Kidney (tissue), 14 donors: ENCODE results near the gene GALNS. TPM values are rescaled to one million over a fixed set of nuclear protein-coding genes. Genes with fewer than 3 reads are reported as not detected.

ENCODE experiments used
- DNase-seq, 5 donors: peaks; one replicate each; pipeline ENCODE4 v3.0.0-alpha.2; 2013 to 2020
- FAIRE-seq: peaks from 2 replicates; lab custom pipeline; 2012; peaks lifted over from hg19 to GRCh38; lab: Jason Lieb, UNC
- H3K27ac ChIP-seq, 2 donors: one replicate each; pipeline ENCODE4 v1.7.0; 2013; ENCODE audit warnings: low read depth in 2 of 2, low read length in 2 of 2, inconsistent platforms in 1 of 2
- H3K27me3 ChIP-seq: one replicate; pipeline ENCODE4 v1.7.1; 2013; ENCODE audit warnings: low read length, inconsistent platforms; ENCODE audit not compliant: control insufficient read depth, insufficient read depth
- H3K36me3 ChIP-seq, 3 donors: one replicate each; pipeline versions ENCODE4 v1.7.0 to v1.7.1; 2013; ENCODE audit warnings: low read length in 3 of 3, control low read depth in 1 of 3, inconsistent platforms in 1 of 3; ENCODE audit not compliant: insufficient read depth in 3 of 3, control insufficient read depth in 2 of 3
- H3K4me1 ChIP-seq, 3 donors: one replicate each; pipeline versions ENCODE4 v1.7.0 to v1.7.1; 2013; ENCODE audit warnings: low read length in 3 of 3, inconsistent platforms in 1 of 3, low read depth in 1 of 3; ENCODE audit not compliant: control insufficient read depth in 2 of 3, insufficient read depth in 2 of 3
- H3K4me3 ChIP-seq, 3 donors: one replicate each; pipeline versions ENCODE4 v1.7.0 to v1.8.1; 2013; ENCODE audit warnings: low read length in 3 of 3, control low read depth in 1 of 3, inconsistent platforms in 1 of 3
- H3K9ac ChIP-seq, 3 donors: one replicate each; pipeline versions ENCODE4 v1.7.0 to v1.7.1; 2013; ENCODE audit warnings: low read length in 3 of 3, control low read depth in 1 of 3, inconsistent platforms in 1 of 3
- H3K9me3 ChIP-seq, 3 donors: one replicate each; pipeline versions ENCODE4 v1.7.0 to v1.7.1; 2013; ENCODE audit warnings: low read length in 3 of 3, control low read depth in 1 of 3, inconsistent platforms in 1 of 3; ENCODE audit not compliant: control insufficient read depth in 2 of 3, insufficient read depth in 1 of 3
- intact Hi-C: fragments of 100-400 bp; cut with DNase I; formaldehyde crosslinking; loops from one replicate; pipeline ENCODE4 v1.11.1; 2022
- polyA plus RNA-seq: library from polyadenylated mRNA; stranded (reverse); fragments of 350-450 nt; fragmentation: Illumina TruSeq; extraction: RNeasy Lipid Tissue Mini Kit (QIAGEN cat#74804); gene quantifications from one replicate; pipeline ENCODE4 v1.2.3, GENCODE V29; 2014; ENCODE audit warnings: low read depth, low replicate concordance; ENCODE audit not compliant: insufficient read depth
- total RNA-seq: library from RNA; stranded (reverse); fragmentation: NEBNext Ultra II Directional; extraction: Animal tissue kit (Norgen Biotek cat#: 25700); gene quantifications from one replicate; pipeline ENCODE4 v1.2.1, GENCODE V29; 2021
- TF ChIP-seq, protein P1 (sequence below): IDR thresholded peaks from 3 replicates; pipeline ENCODE4 v1.5.1; 2012; ENCODE audit warnings: mild to moderate bottlenecking, moderate library complexity, borderline replicate concordance; ENCODE audit not compliant: insufficient read depth; ENCODE audit errors: extremely low read depth
- donor health status: control.
- donor health status: control.
- donor health status: control.
- donor health status: control.
- donor health status: control.
- donor health status: DM: yes; HTN: yes; CAD: no.
- donor health status: Normal renal cell carcinoma (clear cell type).

GALNS gene
- total and polyA plus RNA-seq, 2 donors from 2014 or later: 15.8 to 37.2 TPM

DNA sequence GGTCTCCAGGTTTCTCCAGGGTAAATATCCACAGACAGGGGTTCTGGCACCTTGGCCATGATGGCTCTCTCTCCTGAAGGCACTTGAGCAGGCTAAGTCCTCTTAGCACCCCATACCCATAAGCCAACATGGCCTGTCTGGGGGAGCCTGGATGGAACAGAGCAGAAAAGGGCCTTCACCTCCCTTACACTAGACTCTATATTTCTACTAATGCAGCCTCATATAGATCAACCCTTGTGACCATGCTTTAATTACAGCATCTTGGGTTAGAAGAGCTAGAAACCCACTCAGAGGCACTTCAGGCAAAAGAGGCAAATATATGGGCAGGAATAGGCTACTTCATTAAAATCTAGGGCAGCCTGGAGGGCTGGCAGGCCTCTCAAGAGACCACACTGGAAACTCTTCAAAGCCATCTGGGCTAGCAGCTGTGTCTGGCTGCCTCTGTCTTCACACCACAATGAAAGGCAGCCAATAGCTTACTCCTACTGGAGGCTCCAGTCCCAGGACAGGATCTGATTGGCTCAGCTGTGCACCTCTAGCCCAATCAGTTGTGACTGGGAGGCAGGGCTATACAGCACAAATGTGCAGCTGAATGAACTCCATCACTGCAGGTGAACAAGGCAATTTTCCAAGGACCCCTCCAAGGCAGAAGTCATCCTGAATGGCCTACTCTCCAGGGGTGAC is 57.8 kb downstream of the GALNS start:
- no peaks in the 10 kb centered on the region for H3K9me3 ChIP-seq
- no peaks in the 10 kb centered on the region for H3K4me1 ChIP-seq
- DNase-seq (no peak), FAIRE-seq (no peak)
- H3K36me3 ChIP-seq: no peaks in the 10 kb centered on the region
- no peak overlapping the region for H3K9ac ChIP-seq
- no peak overlapping the region for H3K4me3 ChIP-seq
- H3K27me3 ChIP-seq: no peaks in the 10 kb centered on the region
- no peak overlapping the region for H3K27ac ChIP-seq
- TF ChIP-seq, protein P1, sequence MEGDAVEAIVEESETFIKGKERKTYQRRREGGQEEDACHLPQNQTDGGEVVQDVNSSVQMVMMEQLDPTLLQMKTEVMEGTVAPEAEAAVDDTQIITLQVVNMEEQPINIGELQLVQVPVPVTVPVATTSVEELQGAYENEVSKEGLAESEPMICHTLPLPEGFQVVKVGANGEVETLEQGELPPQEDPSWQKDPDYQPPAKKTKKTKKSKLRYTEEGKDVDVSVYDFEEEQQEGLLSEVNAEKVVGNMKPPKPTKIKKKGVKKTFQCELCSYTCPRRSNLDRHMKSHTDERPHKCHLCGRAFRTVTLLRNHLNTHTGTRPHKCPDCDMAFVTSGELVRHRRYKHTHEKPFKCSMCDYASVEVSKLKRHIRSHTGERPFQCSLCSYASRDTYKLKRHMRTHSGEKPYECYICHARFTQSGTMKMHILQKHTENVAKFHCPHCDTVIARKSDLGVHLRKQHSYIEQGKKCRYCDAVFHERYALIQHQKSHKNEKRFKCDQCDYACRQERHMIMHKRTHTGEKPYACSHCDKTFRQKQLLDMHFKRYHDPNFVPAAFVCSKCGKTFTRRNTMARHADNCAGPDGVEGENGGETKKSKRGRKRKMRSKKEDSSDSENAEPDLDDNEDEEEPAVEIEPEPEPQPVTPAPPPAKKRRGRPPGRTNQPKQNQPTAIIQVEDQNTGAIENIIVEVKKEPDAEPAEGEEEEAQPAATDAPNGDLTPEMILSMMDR: no peak
- intact Hi-C loops: no loop called here

DNA sequence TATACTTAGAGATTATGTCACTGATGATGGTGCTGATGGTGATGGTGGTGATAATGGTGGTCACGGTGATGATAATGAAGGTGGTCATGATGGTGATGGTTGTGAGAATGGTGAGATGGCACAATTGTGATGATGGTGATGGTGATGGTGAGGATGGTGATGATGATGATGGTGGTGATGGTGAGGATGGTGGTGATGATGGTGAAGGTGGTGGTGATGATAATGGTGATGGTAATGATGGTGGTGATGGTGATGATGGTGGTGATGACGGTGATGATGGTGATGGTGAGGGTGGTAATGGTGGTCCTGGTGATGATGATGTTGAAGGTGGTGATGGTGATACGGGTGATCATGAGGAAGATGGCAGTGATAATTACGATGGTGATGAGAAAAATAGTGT is 58.7 kb downstream of the GALNS start:
- Histone ChIP-seq H3K4me1 (no peaks in the 10 kb centered on the region), H3K27me3 (no peaks in the 10 kb centered on the region), H3K36me3 (no peaks in the 10 kb centered on the region), H3K4me3 (no peak overlapping the region), H3K9me3 (no peaks in the 10 kb centered on the region), H3K9ac (no peak overlapping the region), H3K27ac (no peak overlapping the region)
- FAIRE-seq (no peak), DNase-seq (no peak)
- TF ChIP-seq, protein P1: no peak
- intact Hi-C loops: no loop called here

DNA sequence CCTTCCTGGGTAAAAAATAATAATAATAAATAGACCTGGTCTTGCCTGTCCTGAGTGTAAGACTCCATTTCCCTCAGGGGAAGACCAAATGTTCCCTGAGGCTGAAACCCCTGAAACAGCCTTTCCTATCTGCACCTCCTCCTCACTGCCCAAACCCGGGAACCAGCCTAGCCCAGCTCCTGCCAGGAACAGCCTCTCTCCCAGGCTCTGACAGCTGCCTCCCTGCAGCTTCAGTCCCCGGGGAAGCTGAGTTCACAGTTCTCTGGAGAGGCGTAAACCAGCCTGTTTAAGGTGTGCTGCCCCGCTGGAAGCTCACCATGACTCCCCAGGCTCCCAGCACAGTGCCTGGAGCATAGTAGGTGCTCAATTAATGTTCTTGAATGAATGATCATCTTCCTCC is 60.5 kb downstream of the GALNS start:
- no peaks in the 10 kb centered on the region for H3K9me3 ChIP-seq
- no peaks in the 10 kb centered on the region for H3K4me1 ChIP-seq
- H3K4me3 ChIP-seq: no peak overlapping the region
- H3K9ac ChIP-seq: no peak overlapping the region
- H3K27me3 ChIP-seq: no peaks in the 10 kb centered on the region
- FAIRE-seq (no peak), DNase-seq (no peak)
- no peak overlapping the region for H3K27ac ChIP-seq
- TF ChIP-seq, protein P1: no peak
- H3K36me3 ChIP-seq: no peaks in the 10 kb centered on the region
- intact Hi-C loops: no loop called here
